Kidney epithelial cell (primary cell): Measurements from ENCODE around the gene ZNF326. TPM values are rescaled to one million over a fixed set of nuclear protein-coding genes. Genes with fewer than 3 reads are reported as not detected.
A peak's percentile ranks its signal among the peaks of the same experiment; 100 is the strongest.

ENCODE experiments used
- DNase-seq: peaks from one replicate; pipeline ENCODE4 v3.0.0-alpha.2; 2010; ENCODE audit warnings: low read depth
- H3K27me3 ChIP-seq: 2 replicates; pipeline ENCODE4 v1.6.0; 2011; ENCODE audit warnings: low read length; ENCODE audit not compliant: control insufficient read depth, insufficient read depth
- H3K36me3 ChIP-seq: 2 replicates; pipeline ENCODE4 v1.5.1; 2011; ENCODE audit warnings: low read length; ENCODE audit not compliant: control insufficient read depth, insufficient read depth
- H3K4me3 ChIP-seq: 2 replicates; pipeline ENCODE4 v1.5.1; 2011; ENCODE audit warnings: low read depth, mild to moderate bottlenecking, control low read depth, low read length
- total RNA-seq: library from RNA; depleted of rRNA; stranded (reverse); fragments of >200 nt; gene quantifications from 2 replicates; pipeline ENCODE4 v1.2.3, GENCODE V29; 2015
- TF ChIP-seq, protein P1 (sequence below): IDR thresholded peaks from 2 replicates; pipeline ENCODE4 v1.5.1; 2011; ENCODE audit warnings: mild to moderate bottlenecking, moderate library complexity, low read length, control low read depth, inconsistent platforms; ENCODE audit not compliant: insufficient read depth, poor library complexity, severe bottlenecking

Gene ZNF326
- total RNA-seq, 1 donor from 2014 or later, result 9.5 TPM

- no peak overlapping the region for H3K4me3 ChIP-seq
- H3K27me3 ChIP-seq, result no peaks in the 10 kb centered on the region
- H3K36me3 ChIP-seq, result no peaks in the 10 kb centered on the region
- TF ChIP-seq, protein P1, sequence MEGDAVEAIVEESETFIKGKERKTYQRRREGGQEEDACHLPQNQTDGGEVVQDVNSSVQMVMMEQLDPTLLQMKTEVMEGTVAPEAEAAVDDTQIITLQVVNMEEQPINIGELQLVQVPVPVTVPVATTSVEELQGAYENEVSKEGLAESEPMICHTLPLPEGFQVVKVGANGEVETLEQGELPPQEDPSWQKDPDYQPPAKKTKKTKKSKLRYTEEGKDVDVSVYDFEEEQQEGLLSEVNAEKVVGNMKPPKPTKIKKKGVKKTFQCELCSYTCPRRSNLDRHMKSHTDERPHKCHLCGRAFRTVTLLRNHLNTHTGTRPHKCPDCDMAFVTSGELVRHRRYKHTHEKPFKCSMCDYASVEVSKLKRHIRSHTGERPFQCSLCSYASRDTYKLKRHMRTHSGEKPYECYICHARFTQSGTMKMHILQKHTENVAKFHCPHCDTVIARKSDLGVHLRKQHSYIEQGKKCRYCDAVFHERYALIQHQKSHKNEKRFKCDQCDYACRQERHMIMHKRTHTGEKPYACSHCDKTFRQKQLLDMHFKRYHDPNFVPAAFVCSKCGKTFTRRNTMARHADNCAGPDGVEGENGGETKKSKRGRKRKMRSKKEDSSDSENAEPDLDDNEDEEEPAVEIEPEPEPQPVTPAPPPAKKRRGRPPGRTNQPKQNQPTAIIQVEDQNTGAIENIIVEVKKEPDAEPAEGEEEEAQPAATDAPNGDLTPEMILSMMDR, result no peak
- DNase-seq, result no peak
Observed at GRCh38 chr1:89950703-89951102, 44.2 kb upstream of the ZNF326 start.

- H3K27me3 ChIP-seq, result no peaks in the 10 kb centered on the region
- H3K4me3 ChIP-seq, result no peak overlapping the region
- TF ChIP-seq, protein P1, result no peak
- no peaks in the 10 kb centered on the region for H3K36me3 ChIP-seq
- peak; percentile 76 for DNase-seq
Observed at GRCh38 chr1:89951766-89952604, 42.9 kb upstream of the ZNF326 start.

DNA sequence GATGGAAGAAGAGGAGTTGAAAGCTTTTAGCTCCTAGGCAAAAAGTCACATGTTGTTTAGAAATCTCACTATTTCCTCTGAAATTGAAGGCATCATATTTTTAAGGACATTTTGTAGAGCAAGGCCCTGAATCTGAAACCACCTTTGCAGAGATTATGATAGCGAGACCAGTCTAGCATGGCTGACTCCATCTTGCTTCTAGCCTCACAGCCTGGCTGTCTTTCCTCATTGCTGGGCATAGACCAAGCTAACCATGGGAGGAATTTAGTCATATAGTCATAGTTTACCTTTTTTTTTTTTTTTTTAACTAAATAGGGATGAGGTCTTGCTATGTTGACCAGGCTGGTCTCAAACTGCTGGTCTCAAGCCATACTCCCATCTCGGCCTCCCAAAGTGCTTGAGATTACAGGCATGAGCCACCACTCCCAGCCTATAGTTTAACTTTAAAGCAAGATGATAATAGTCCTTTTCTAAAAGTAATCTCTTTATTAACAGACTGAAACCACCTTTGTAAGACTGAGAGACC, 42.2 kb upstream of the ZNF326 start:
- H3K27me3 ChIP-seq, result no peaks in the 10 kb centered on the region
- no peak overlapping the region for H3K4me3 ChIP-seq
- H3K36me3 ChIP-seq, result no peaks in the 10 kb centered on the region
- DNase-seq, result no peak
- TF ChIP-seq, protein P1, result no peak

DNA sequence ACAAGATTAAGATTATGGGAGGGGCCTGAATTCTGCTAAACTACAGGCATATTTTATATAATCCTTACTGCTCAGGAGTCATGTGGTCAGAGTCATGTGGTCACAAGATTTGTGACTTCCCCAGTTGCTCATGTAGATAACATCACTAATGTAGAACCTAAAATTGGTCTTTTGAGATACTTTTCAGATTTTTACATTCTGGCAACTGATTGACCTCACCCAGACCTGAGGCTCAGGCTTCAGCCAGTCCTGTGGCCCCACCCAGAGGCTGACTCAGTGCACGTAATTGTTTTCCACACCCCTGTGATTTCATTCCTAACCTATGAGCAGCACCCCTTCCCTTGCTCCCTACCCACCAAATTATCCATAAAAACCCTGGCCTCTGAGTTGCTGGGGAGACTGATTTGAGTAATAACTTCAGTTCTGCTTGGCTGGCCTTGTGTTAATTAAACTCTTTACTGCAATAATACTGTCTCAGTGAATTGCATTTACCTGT, 41.7 kb upstream of the ZNF326 start:
- H3K27me3 ChIP-seq, result no peaks in the 10 kb centered on the region
- no peaks in the 10 kb centered on the region for H3K36me3 ChIP-seq
- TF ChIP-seq, protein P1, result no peak
- H3K4me3 ChIP-seq, result no peak overlapping the region
- peak; percentile 88 for DNase-seq

- Histone ChIP-seq H3K4me3 (no peak overlapping the region), H3K36me3 (no peaks in the 10 kb centered on the region), H3K27me3 (no peaks in the 10 kb centered on the region)
- TF ChIP-seq, protein P1, result no peak
- DNase-seq, result no peak
Observed at GRCh38 chr1:89953929-89954328, 41.0 kb upstream of the ZNF326 start.
